NCI-H1694 treated with DMSO at 0.1 percent for 48 hours (cell line): ENCODE data around the gene GBA2.

Experiments used
- DNase-seq: peaks from one replicate; lab custom pipeline; 2025; lab: John Stamatoyannopoulos, UW

The GBA2 gene

GRCh38 chr9:35748858-35749514, at the start of gene GBA2, which contains the start of gene RGP1:
TSS of gene GBA2 (minus strand) at chr9:35749228. CDS start at chr9:35748704, 524 bp downstream.
TSS of gene RGP1 (plus strand) at chr9:35749287. CDS start at chr9:35749756, 469 bp downstream.
- peak; percentile 9 for DNase-seq

DNA sequence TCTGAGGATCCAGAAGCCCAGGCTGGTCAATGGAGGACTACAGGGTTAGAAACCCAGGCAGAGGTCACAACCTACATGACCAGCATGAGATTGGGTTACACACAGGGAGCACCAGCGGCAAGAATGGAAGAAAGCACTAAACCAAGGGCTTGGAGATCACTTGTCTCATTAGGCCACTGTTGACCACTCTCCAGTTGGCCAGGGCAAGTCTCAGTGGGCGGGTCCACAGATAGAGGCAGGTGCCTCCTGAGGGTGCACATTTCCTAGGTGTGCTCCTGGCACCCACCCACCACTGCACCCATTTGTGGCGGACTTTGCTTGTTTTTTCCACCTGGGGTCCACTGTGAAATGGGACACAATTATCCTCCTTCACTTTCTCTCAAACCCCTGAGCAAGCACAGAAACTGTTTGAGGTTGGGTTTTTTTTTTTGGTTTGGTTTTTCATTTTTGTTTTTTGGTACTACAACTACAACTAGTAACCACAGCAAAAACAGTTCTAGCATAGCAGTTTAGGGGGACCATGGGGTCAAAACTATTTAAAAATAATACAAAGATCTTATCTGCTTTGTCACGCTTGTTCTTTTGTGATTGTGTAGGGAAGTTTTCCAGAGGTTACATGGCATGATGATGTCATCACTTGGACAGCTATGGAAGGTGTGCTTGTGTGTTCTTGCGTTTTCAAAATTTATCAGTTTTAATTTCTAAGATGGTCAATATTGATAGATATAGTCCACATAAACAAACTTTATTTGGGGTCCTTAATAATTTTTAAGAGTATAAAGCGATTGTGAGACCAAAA, 48.5 kb upstream of the GBA2 start:
- DNase-seq: no peak

GRCh38 chr9:35795695-35796094, 46.7 kb upstream of the GBA2 start:
- no peak for DNase-seq

GRCh38 chr9:35793461-35793860, 44.4 kb upstream of the GBA2 start:
- DNase-seq: no peak

DNA sequence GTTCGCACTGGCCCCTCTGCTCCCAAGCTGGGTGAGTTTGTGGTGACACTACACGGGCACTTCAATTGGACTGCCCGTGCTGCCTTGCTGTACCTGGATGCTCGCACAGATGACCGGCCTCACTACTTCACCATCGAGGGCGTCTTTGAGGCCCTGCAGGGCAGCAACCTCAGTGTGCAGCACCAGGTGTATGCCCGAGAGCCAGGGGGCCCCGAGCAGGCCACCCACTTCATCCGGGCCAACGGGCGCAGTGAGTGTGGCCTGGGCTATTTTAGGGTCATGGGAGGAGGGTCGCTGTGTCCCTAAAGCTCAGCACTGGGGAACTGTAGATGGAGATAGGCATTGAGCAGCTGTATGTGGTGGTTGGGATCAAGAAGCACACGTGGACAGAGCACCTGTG, 43.8 kb upstream of the GBA2 start:
- no peak for DNase-seq

DNA sequence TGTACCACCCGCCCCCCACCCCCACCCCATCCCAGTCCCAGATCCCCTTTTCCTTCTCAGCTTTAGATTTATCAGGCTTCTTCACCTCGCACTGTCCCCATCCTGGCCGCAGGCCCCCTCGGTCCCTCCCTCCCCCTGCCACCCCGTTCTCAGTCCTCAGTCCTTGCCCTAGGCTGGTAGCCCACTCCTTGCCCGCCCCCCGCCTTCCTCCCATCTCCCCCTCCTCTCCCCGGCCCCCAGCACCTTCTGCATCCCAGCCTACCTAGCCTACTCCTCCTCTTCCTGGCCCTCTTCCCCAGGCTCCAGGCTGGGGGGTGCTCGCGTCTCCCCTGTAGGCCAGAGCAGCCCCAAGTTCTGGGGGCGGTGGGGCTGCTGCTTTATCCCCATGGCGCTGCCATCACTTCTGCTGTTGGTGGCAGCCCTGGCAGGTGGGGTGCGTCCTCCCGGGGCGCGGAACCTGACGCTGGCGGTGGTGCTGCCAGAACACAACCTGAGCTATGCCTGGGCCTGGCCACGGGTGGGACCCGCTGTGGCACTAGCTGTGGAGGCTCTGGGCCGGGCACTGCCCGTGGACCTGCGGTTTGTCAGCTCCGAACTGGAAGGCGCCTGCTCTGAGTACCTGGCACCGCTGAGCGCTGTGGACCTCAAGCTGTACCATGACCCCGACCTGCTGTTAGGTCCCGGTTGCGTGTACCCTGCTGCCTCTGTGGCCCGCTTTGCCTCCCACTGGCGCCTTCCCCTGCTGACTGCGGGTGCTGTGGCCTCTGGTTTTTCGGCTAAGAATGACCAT, 43.2 kb upstream of the GBA2 start:
- no peak for DNase-seq

DNA sequence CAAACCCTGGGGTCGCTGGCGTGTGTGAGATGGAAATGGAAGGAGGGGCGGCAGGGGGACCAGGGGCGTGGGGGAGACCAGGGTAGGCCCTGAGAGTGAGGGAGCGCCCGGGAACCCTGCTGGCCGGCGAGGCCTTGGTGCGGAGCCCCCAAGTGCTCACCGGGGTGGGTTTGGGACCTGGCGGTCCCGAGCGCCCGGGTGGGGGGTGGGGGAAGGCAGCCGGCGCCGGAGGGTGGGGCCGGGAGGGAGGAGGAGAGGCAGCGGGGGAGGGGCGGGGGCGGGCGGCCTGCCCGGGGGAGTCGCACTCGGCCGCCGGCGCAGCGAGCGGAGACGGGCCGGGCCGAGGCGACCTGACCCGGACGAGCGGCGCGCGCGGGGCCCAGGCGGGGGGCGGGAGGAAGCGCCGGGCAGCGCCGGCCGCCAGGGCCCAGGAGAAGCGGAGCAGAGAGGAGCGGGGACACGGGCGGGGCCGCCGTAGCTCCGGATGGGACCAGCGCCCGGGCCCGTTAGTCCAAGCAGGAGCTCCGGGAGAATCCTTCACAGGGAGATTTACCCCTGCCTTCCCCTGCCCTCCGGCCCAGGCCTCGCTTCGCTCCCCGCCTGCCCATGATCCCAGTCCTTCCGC, 42.4 kb upstream of the GBA2 start, which contains the start of gene NPR2:
Gene NPR2 (plus strand): TSS at position 295 of the 625 bp plus-strand sequence. CDS start 818 bp downstream, outside the sequence.
- DNase-seq: no peak

GRCh38 chr9:35790385-35791296, 41.6 kb upstream of the GBA2 start:
- DNase-seq: peak; percentile 87

- DNase-seq: no peak
Measured at GRCh38 chr9:35790025-35790384, 41.0 kb upstream of the GBA2 start.

GRCh38 chr9:35789541-35789940, 40.5 kb upstream of the GBA2 start:
- no peak for DNase-seq

- no peak for DNase-seq
Measured at GRCh38 chr9:35783418-35783817, 34.4 kb upstream of the GBA2 start.

DNA sequence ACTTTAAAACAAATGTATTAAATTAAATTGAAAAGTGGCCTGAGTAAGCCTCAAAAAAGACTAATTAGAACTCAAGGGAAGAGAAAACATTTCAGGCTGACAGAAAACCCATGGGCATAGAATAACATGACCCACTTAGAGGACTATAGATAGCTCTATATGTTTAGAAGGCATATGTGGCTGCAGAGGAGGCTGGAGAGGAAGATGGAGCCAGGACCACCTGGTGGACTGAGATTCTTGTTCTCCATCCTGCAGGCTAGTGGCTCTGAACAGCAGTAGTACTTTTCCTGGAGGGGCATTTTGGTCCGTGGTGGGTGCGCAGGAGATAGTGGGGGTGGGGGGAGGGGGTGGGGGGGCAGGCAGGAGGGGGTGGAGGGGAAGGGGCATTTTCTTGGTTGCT, 32.0 kb upstream of the GBA2 start:
- no peak for DNase-seq

DNA sequence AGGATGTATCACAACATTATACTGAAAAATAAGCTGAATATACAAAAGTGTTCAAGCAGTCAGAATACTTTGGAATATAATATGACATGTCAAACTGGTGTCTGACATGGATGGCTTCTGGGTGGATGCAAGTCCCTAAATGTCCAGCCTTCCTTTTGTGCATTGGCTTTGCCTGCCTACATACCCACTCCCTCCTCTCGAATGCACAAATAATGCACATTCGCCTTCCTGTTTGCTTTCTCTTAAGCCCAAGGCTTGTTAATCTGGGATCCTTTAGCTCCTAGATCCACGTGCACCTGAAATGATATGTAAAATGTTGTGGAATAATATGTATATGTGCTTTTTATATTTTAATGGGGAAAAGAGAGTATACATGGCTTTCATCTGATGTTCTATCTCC, 29.5 kb upstream of the GBA2 start:
- no peak for DNase-seq

DNA sequence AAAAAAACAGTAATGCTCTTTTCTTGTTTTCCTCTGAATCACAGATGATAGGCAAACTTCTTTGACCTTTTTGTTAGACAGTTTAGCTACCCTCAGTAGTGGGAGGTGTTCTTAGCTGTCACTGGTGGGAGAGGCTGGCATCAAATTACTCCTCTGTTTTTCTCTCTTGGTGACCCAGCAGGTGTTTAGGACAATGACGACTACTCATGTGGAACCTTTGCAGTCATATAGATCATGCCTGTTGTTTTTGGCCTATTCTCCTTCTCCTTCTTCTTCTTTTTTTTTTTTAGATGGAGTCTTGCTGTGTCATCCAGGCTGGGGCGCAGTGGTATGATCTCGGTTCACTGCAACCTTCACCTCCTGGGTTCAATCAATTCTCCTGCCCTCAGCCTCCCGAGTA, 27.0 kb upstream of the GBA2 start:
- no peak for DNase-seq

GRCh38 chr9:35774907-35775635, 26.0 kb upstream of the GBA2 start:
- no peak for DNase-seq

DNA sequence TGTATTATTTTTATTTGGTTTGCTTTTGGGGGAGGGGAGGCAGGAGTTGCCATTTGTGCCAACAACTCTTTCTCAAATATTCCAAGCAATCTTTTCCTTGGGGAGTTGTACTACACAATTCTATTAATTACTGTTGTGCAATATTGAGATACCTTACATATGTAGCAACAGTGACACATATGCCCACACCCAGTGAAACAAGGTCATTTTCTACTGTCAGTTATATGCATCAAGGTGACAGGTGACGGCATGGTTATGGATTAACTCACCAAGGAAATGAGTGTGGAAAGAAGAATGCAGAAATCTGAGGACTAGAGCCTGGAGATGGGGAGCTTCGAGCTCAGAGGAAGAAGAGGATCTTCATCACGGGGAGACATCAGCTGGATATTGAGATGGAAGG, 22.9 kb upstream of the GBA2 start:
- no peak for DNase-seq

DNA sequence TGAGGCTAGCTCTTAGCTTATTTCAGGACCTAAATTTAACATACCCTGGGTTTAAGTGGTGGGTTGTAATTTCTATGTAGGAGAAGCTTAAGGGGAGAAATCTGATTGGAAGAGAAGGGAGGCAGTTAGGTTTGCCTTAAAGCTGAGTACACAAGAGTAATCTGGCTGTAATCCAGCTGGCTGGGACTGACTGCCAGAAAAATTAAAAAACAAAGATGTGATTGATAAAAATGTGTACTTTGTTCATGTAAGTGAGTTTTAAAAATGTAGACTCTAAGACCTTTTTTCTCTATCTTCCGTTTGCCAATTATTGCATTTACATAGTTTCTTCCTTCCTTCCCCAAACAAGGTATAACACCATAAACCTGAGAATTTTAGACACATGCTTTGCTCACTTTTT, 22.5 kb upstream of the GBA2 start:
- peak; percentile 28 for DNase-seq

GRCh38 chr9:35771075-35771433, 22.0 kb upstream of the GBA2 start:
- no peak for DNase-seq

DNA sequence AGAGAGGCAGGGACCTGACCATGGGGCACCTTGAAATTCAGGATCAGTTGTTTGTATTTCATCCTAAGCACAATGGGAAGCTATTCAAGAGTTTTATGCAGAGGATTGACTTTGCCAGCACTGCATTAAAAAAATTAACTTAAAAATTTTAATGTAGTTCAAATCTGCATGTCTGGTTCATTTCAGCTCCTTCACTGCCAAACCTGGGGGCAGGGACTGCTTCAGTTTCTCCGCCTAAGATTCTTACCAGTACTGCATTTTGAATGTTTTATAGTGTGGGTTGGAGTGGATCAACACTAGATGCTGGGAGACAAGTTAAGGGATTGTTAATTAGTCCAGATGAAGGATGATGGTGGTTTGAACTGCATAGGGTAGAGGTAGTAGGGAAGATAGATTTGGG, 20.7 kb upstream of the GBA2 start:
- DNase-seq: no peak

DNA sequence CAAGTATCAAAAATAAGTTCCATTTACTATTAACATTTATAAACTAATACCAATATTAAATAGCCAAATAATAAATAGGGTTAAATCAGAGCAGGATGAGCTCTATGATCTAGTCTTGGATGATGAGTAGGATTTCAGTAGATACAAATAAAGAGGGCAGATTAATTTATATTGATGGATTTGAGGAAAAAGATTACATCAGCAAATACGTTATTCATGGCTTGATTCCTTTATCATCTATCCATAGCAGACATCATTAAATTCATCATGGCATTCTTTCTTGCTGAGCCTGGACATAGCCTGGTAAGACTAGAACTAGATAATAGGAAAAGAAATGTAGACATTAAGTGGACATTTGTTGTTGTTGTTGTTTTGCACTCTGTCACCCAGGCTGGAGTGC, 18.4 kb upstream of the GBA2 start:
- no peak for DNase-seq

DNA sequence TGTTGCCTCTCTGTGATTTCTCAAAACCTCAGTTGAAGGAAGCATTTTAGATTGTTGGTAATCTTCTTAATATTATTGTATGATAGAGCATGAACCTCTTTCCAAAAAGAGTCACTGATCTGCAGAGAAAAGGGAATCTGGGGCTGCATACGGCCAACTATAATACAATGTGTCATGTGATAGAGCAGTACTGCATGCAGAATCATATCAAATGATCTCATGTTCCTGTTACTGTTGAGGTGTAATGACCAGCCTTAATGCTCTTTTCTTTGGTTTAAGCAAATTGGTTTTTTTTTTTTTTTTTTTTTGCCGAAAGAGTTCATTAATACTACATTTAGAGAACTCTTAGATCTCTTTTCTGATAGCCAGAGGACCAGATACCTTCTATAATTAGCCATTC, 18.0 kb upstream of the GBA2 start:
- no peak for DNase-seq
